DOHH2 (cell line): ENCODE measurements around the gene FAM200C.

ENCODE experiments used
- CTCF ChIP-seq: fragments of 200-600 bp; sonication (generic); IDR thresholded peaks from one replicate; pipeline ENCODE4 v1.5.1; 2014; ENCODE audit warnings: antibody characterized with exemption, mild to moderate bottlenecking, low read depth, low read length; ENCODE audit not compliant: poor library complexity, severe bottlenecking
- EZH2phosphoT487 ChIP-seq: fragments of 200-600 bp; sonication (generic); IDR thresholded peaks from 2 replicates; pipeline ENCODE4 v1.6.1; 2017; ENCODE audit warnings: borderline replicate concordance, mild to moderate bottlenecking, antibody characterized with exemption, low read length, moderate library complexity, mixed read lengths

GRCh38 chr5:160442824-160443431 is 43.1 kb upstream of the FAM200C start:
- TF ChIP-seq CTCF (no peak), EZH2phosphoT487 (no peak)
